Common myeloid progenitor, CD34-positive (primary cell): ENCODE measurements around the gene LHFPL6.

Source experiments
- CTCF ChIA-PET: fragments of 350-600 bp; sonication (Branson Sonifier 250); formaldehyde crosslinking; loops from one replicate; lab custom pipeline; 2021; ENCODE audit warnings: antibody characterized with exemption; lab: Charles Lee
- POLR2A ChIA-PET: fragments of 350-600 bp; sonication (Branson Sonifier 250); formaldehyde crosslinking; loops from one replicate; lab custom pipeline; 2021; ENCODE audit warnings: antibody characterized with exemption; lab: Charles Lee
- DNase-seq, 3 donors: peaks; one replicate each; pipeline versions ENCODE4 v3.0.0 to v3.0.0-alpha.2; 2013
- H3K27ac ChIP-seq, 2 experiments: 1 replicate in 1 of 2; 2 replicates in 1 of 2; pipeline ENCODE4 v1.7.0; 2013; ENCODE audit warnings: inconsistent platforms in 2 of 2, low read length in 2 of 2, mild to moderate bottlenecking in 2 of 2, low read depth in 1 of 2, moderate library complexity in 1 of 2; ENCODE audit not compliant: severe bottlenecking in 2 of 2, insufficient read depth in 1 of 2, poor library complexity in 1 of 2
- H3K27me3 ChIP-seq, 5 experiments: replicated peaks in 2 of 5; 1 replicate in 3 of 5; 2 replicates in 2 of 5; pipeline versions ENCODE4 v1.6.1 to v1.7.0; 2013; ENCODE audit warnings: low read length in 4 of 5, mild to moderate bottlenecking in 2 of 5, moderate library complexity in 2 of 5, inconsistent platforms in 1 of 5; ENCODE audit not compliant: insufficient read depth in 5 of 5, control insufficient read depth in 4 of 5
- H3K36me3 ChIP-seq, 4 experiments: 1 replicate in 2 of 4; 2 replicates in 2 of 4; pipeline versions ENCODE4 v1.6.1 to v1.7.0; 2013; ENCODE audit warnings: low read length in 3 of 4, control low read depth in 1 of 4, mild to moderate bottlenecking in 1 of 4; ENCODE audit not compliant: control insufficient read depth in 4 of 4, insufficient read depth in 4 of 4
- H3K4me1 ChIP-seq, 4 experiments: 1 replicate in 3 of 4; 2 replicates in 1 of 4; pipeline versions ENCODE4 v1.6.1 to v1.7.1; 2013; ENCODE audit warnings: low read length in 3 of 4, mild to moderate bottlenecking in 3 of 4, control low read depth in 1 of 4, inconsistent platforms in 1 of 4, moderate library complexity in 1 of 4; ENCODE audit not compliant: control insufficient read depth in 4 of 4, insufficient read depth in 4 of 4; ENCODE audit errors: control extremely low read depth in 1 of 4
- H3K4me3 ChIP-seq, 7 experiments: 1 replicate in 4 of 7; 2 replicates in 3 of 7; pipeline versions ENCODE4 v1.5.1 to v1.7.0; 2013; ENCODE audit warnings: mild to moderate bottlenecking in 7 of 7, low read length in 6 of 7, moderate library complexity in 6 of 7, inconsistent platforms in 2 of 7, low read depth in 2 of 7, control low read depth in 1 of 7; ENCODE audit not compliant: insufficient read depth in 4 of 7, control insufficient read depth in 1 of 7; ENCODE audit errors: extremely low read depth in 1 of 7
- H3K9me3 ChIP-seq, 5 experiments: 1 replicate in 4 of 5; 2 replicates in 1 of 5; pipeline versions ENCODE4 v1.6.1 to v1.7.1; 2013; ENCODE audit warnings: low read length in 4 of 5, mild to moderate bottlenecking in 2 of 5, inconsistent platforms in 1 of 5, low read depth in 1 of 5, moderate library complexity in 1 of 5; ENCODE audit not compliant: control insufficient read depth in 4 of 5, insufficient read depth in 2 of 5; ENCODE audit errors: control extremely low read depth in 1 of 5
- WGBS: methylation state at CpG from one replicate; pipeline ENCODE4 v1.1.5; 2013; ENCODE audit not compliant: insufficient coverage; 5-methylcytosine and 5-hydroxymethylcytosine counted together

LHFPL6 gene

GRCh38 chr13:39312596-39312995 lies 290.4 kb downstream of the LHFPL6 start:
- WGBS: 100% methylated on average over 2 of the region's 2 CpGs
- POLR2A ChIA-PET: no interaction called here
- no peaks in the 10 kb centered on the region for H3K4me1 ChIP-seq
- no peak for DNase-seq
- peaks cover 0 to 2% (median 0%) of the 10 kb centered on the region in 5 experiments for H3K27me3 ChIP-seq
- H3K9me3 ChIP-seq: no peaks in the 10 kb centered on the region
- CTCF ChIA-PET: no interaction called here
- H3K27ac ChIP-seq: no peak overlapping the region
- H3K4me3 ChIP-seq: no peak overlapping the region
- H3K36me3 ChIP-seq: no peaks in the 10 kb centered on the region

GRCh38 chr13:39311619-39312018 lies 291.4 kb downstream of the LHFPL6 start:
- Histone ChIP-seq H3K9me3 (no peaks in the 10 kb centered on the region), H3K4me3 (no peak overlapping the region), H3K27me3 (peaks cover 0 to 4% (median 0%) of the 10 kb centered on the region in 5 experiments), H3K27ac (no peak overlapping the region), H3K4me1 (no peaks in the 10 kb centered on the region), H3K36me3 (no peaks in the 10 kb centered on the region)
- ChIA-PET CTCF (no interaction called here), POLR2A (interaction anchor here (1.0 kb wide), 1 partner anchor 294 kb away, joined by 3 read pairs; no protein-coding TSS in a partner anchor)
- no peak for DNase-seq
- WGBS: 84% methylated on average over 3 of the region's 4 CpGs

- Histone ChIP-seq H3K4me1 (no peaks in the 10 kb centered on the region), H3K4me3 (no peak overlapping the region), H3K27me3 (peaks cover 0 to 4% (median 0%) of the 10 kb centered on the region in 5 experiments), H3K36me3 (no peaks in the 10 kb centered on the region), H3K27ac (no peak overlapping the region), H3K9me3 (no peaks in the 10 kb centered on the region)
- ChIA-PET POLR2A (interaction anchor here (1.0 kb wide), 1 partner anchor 295 kb away, joined by 3 read pairs; no protein-coding TSS in a partner anchor), CTCF (no interaction called here)
- 100% methylated on average over 2 of the region's 4 CpGs for WGBS
- no peak for DNase-seq
Observed at GRCh38 chr13:39310961-39311360, 292.0 kb downstream of the LHFPL6 start.

- CTCF ChIA-PET: no interaction called here
Observed at GRCh38 chr13:39306639-39307589, 296.1 kb downstream of the LHFPL6 start.

GRCh38 chr13:39302820-39303219 lies 300.2 kb downstream of the LHFPL6 start:
- ChIA-PET POLR2A (no interaction called here), CTCF (no interaction called here)
- peaks cover 0 to 2% (median 0%) of the 10 kb centered on the region in 5 experiments for H3K27me3 ChIP-seq
- no peak overlapping the region for H3K27ac ChIP-seq
- WGBS: 95% methylated on average over 2 of the region's 3 CpGs
- no peak overlapping the region for H3K4me3 ChIP-seq
- no peaks in the 10 kb centered on the region for H3K4me1 ChIP-seq
- no peaks in the 10 kb centered on the region for H3K36me3 ChIP-seq
- no peak for DNase-seq
- H3K9me3 ChIP-seq: no peaks in the 10 kb centered on the region

More at GRCh38 chr13:39306639-39307589, 296.1 kb downstream of the LHFPL6 start:
- Histone ChIP-seq H3K4me3 (no peak overlapping the region), H3K9me3 (no peaks in the 10 kb centered on the region), H3K27ac (no peak overlapping the region), H3K27me3 (peaks cover 0 to 4% (median 0%) of the 10 kb centered on the region in 5 experiments), H3K4me1 (no peaks in the 10 kb centered on the region), H3K36me3 (no peaks in the 10 kb centered on the region)
- WGBS: 81% methylated on average over 11 of the region's 16 CpGs
- DNase-seq: no peak
- POLR2A ChIA-PET: no interaction called here

- DNase-seq: no peak
- Histone ChIP-seq H3K27me3 (no peaks in the 10 kb centered on the region), H3K36me3 (no peaks in the 10 kb centered on the region), H3K4me3 (no peak overlapping the region), H3K27ac (no peak overlapping the region), H3K4me1 (no peaks in the 10 kb centered on the region), H3K9me3 (peaks cover 0 to 10% (median 0%) of the 10 kb centered on the region in 5 experiments)
- POLR2A ChIA-PET: no interaction called here
- CTCF ChIA-PET: no interaction called here
Observed at GRCh38 chr13:39298951-39299350, 304.0 kb downstream of the LHFPL6 start.

GRCh38 chr13:39297664-39298171 lies 305.3 kb downstream of the LHFPL6 start:
- no peak for DNase-seq
- WGBS: no CpG with 5 or more reads among the region's 2 CpGs

More at GRCh38 chr13:39297664-39298171, 305.3 kb downstream of the LHFPL6 start:
- ChIA-PET POLR2A (no interaction called here), CTCF (no interaction called here)
- Histone ChIP-seq H3K9me3 (peaks cover 0 to 10% (median 0%) of the 10 kb centered on the region in 5 experiments), H3K27me3 (no peaks in the 10 kb centered on the region), H3K4me3 (no peak overlapping the region), H3K4me1 (no peaks in the 10 kb centered on the region), H3K36me3 (no peaks in the 10 kb centered on the region), H3K27ac (no peak overlapping the region)
